GM19452 (cell line): ENCODE measurements around the gene KIF26B.
"Not testable (repeated sequence)": the region's sequence is repeated elsewhere in the genome, so short reads cannot be mapped to it uniquely, and the experiment has no call there.

Experiments used
- ATAC-seq: cut with Tn5 transposase; IDR thresholded peaks from one replicate; pipeline ENCODE4 v1.9.1; 2021; ENCODE audit not compliant: unreplicated experiment

Gene KIF26B

DNA sequence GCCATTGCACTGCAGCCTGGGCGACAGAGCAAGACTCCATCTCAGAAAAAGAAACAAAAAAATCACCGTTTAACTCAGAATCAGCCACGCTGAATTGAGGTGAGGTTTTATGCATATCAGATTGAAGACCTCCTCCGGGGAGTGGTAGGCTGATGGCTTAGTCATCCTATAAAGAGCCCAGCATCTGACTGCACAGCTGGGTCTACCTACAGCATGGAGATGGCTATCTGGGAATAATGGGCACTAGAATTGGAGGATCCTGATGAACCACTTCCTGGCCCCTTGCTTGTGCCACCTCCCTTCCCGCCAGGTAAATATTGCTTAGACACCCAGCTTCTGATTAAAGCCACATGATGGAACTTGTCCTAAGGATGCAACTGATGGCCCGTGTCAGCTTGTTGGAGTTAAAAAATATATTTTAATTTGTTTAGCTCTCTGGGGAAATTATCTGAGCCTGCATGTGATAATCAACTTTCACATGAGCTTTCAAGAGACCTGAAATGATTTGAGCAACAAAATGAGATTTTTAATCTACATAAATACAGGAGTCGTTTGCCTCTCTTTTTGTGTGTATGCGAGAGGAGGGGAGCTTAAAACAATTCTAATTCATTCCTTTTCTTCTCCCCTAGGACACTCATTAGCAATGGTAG is 157.2 kb downstream of the KIF26B start:
- ATAC-seq = no peak

- ATAC-seq = no peak
Measured at GRCh38 chr1:245313576-245313975, 158.8 kb downstream of the KIF26B start.

DNA sequence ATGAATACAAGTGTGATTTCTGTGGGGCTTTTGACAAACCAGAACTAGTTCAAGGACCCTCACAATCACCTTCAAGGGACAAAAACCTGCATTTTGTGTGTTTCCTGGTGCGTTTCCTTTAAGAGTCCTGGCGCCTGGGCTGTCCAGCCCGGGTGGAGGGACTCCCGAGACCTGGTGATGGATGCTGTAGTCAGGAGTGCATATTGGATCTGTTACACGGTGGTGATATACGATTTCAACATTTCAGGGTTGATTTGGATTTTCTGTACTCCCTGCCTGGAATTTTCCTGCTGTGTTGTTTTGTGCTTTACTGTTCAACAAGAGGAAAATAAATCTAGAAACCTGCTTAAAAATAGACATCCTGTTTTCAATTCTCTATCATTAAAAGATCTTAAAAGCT is 162.0 kb downstream of the KIF26B start:
- no peak for ATAC-seq

DNA sequence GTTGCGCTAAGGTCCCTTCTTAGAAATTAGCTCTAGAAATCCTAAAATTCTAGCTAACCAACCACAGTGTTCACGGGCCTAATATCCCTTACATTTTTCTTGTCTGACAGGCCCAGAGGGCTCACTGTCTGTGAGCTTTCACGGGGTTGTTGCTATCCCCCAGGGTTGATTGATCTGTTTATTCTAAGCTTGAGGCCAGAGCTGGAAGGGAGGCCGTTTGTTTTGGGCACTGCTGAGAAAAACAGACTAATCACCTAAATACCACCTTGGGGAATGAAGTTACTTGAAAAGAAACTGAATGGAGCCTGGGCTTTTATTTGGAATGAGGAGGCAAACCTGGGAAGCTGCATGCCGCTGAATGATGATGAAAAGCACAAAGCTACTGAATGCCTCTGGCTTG is 162.4 kb downstream of the KIF26B start:
- no peak for ATAC-seq

DNA sequence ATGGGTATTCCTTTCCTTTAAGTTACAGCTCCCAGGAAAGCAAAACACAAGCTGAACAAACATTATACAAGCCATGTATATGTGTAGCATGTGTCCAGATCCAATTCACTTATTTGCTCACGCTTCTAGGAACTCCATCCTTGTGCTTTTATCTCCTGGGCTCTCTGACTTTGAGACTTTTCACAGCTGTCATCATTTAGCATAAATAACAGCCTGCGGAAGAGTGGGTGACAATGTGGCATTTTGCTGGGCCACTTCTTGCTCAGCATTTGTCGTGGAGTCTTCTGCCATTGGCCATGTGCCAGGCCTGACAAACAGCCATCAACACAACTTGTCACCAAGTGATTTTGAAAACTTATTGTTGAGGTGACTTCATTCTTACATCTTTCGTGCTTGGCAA is 164.3 kb downstream of the KIF26B start:
- no peak for ATAC-seq

- no peak for ATAC-seq
Measured at GRCh38 chr1:245322673-245323072, 167.9 kb downstream of the KIF26B start.

GRCh38 chr1:245323765-245324164 is 169.0 kb downstream of the KIF26B start:
- not testable (repeated sequence) for ATAC-seq

DNA sequence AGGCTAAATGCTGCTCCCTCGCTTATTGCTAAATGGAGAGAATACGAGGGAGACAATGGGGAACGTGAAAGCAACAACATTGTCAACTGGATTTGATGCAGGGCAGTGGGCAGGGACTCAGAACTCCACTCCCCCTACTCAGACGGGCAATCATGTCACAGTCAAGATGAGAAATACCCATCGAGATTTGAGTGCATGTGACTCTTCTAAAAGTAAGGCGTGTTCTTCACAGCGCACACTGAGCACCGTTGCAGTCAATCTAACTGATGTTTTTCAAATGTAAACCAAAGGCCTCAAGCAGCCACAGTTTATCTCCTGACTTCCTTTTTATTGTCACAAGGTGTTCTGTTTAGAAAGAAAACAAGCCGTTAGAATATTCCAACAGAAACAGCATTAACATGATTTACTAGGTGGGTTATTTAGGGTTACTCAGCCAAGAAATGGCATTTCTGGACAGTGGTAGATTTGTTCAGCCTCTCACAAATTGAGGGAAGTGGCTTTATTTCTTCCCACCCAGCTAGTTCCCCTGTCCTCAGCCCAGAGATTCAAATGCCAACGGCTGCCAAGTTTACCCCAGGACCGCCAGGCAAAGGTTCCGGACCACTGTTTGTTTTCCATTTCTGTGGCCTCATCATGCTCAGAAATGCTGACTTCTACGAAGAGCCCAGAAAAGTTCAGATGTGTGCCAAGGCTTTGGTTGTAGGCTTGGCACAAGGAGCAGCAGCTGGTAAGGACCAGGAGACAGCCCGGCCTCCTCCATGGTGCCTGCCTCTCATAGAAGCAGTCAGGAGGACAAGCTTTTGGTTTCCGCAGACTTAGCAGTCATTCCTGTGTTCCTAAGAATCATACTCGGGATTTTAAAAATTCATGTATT is 171.4 kb downstream of the KIF26B start:
- ATAC-seq = no peak

DNA sequence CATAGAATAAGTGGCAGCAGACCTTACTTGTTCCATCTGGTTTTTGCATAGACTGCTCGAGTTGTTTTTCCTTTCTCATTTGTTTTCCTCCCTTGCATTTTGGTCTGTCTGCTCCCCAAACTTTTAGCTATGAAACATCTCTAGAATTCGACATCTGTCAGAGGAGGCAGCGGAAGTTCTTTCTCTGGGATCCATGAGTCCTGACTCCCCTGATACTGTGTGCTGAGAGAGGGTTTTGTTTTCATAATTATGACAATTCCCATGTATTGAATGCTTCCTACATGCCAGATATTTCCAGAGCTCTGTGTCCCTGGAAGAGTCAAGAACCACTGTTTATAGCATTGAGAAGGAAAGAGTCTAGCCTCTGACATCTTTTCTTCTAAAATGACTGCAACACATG is 172.6 kb downstream of the KIF26B start:
- no peak for ATAC-seq

DNA sequence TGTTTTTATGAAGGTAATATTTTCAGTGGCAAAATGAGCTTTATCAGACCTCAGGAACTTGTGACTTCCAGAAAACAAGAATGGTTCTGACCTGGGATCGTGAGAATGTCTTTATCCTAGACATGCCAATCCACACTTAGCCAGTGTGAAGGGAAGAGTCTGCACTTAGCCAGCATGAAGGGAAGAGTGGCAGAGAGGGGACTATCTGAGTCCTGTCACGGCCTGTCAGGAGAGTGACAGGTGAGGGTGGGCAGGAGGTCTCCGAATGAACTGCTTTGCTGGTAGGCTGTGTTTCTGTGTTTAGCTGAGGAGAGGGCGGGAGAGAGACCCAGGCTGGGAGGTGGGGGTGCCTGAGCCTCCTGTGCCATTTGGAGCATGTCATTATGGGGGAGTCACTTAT is 173.1 kb downstream of the KIF26B start:
- ATAC-seq = no peak

DNA sequence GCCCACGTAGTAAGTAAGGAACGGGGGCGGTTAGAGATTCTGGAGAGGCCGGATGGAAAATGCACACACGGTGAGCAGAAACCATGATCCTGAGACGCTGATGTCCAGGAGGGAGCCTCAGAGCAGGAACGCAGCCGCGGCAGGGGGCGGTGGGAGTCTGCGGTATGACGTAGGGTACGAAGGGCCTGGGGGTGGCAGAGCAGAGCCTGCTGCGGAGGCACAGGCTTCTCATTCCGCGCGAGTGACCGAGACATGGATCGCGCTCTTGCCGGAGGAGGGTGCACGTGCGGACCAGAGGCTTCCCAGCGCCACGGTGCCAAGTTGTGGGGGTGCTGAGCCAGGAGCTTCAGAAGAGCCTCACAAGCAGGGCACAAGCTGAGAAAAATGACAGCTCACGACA is 176.2 kb downstream of the KIF26B start:
- no peak for ATAC-seq

- no peak for ATAC-seq
Measured at GRCh38 chr1:245332085-245332484, 177.3 kb downstream of the KIF26B start.

- ATAC-seq = no peak
Measured at GRCh38 chr1:245332513-245332912, 177.7 kb downstream of the KIF26B start.

DNA sequence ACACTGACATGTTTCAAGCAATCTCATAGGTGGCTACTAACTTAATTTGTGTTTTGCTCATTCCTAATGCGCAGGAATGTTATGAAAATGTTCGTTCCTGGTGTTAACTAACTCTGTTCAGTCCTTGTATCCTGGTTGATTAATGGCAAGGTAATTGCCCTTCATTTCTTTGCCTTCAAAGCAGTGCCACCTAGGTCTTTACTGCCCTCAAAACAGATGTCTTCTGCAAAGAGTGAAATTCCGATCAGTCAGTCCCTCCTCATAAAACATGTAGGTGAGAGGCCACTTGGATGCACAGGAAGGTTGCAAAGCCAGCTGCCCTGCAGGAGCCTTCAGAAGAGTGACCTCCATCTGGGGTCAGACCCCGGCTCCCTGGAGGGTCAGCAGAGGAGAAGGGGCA is 179.4 kb downstream of the KIF26B start:
- ATAC-seq = no peak

GRCh38 chr1:245334827-245335490 is 180.2 kb downstream of the KIF26B start:
- no peak for ATAC-seq

DNA sequence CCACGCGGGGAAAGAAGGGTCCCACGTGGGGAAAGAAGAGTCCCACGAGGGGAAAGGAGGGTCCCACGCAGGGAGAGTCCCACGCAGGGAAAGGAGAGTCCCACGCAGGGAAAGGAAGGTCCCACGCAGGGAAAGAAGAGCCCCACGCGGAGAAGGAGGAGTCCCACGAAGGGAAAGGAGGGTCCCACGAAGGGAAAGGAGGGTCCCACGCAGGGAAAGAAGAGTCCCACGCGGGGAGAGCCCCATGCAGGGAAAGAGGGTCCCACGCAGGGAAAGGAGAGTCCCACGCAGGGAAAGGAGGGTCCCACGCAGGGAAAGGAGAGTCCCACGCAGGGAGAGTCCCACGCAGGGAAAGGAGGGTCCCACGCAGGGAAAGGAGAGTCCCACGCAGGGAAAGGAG is 180.9 kb downstream of the KIF26B start:
- ATAC-seq = not testable (repeated sequence)

DNA sequence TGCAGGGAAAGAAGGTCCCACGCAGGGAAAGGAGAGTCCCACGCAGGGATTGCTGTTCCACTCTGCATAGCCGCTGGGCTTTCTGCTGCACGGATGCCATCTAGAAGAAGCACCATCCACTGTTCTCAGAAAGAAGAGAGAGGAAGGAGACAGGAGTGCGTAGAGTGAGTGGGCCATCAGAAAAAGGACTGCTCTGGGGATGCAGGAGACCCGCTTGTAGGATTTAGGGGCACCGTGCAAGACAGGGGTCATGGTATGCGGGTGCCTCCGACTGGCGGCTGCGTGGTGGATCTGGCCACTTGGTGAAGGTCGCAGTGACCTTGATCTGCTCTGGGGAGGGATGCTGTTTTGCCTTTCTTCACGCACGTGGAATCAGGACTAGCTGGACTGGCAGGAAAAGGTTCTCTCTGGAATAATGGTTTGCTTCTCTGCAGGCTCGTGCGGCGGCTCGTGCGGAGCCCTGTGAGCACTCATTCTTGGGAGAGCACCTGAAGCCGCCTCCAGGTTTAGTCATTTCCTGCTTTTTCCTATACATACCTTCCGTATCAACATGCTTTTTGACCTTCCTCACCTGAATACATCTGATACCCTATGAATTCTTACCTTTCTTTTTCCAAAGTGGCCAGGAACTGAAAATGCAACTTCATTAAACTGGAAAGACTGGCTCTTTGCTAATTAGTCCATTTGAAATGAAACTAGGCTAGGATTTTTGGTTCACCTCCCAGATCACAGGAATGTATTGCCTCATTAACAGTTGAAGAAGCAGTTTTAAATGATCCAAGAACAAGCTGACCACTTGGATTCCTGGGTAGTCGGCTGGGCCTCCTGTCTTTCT is 181.6 kb downstream of the KIF26B start:
- ATAC-seq = no peak

- ATAC-seq = not testable (repeated sequence)
Measured at GRCh38 chr1:245336984-245337355, 182.2 kb downstream of the KIF26B start.

DNA sequence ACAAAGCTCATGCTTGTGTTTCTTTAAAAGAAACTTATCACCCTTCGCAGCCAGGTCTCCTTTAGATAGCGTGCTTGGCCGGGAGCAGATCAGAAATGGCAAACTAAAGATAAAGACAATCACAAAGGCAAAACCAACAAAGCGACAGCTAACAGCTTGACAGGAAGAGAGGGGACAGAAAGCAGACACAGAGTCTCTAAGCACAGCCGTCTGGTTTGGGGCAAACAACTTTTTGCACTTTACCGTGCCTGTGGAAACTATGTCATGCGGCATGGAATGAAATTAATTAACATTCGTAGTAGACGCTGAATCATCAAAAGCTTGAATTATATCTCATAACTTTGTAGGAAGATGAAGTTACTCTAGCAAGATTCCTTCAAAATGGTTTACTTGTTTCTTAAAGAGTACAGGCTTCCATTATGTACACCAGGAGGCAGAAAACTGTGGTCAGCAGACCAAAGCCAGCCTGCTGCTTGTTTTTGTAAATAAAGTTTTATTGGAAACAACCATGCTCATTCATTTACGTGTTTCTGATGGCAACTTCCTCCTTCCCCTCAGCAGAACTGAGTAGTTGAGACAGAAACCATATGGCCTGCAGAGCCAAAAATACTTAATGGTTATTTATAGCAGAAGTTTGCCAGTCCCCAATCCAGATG is 183.2 kb downstream of the KIF26B start:
- no peak for ATAC-seq

DNA sequence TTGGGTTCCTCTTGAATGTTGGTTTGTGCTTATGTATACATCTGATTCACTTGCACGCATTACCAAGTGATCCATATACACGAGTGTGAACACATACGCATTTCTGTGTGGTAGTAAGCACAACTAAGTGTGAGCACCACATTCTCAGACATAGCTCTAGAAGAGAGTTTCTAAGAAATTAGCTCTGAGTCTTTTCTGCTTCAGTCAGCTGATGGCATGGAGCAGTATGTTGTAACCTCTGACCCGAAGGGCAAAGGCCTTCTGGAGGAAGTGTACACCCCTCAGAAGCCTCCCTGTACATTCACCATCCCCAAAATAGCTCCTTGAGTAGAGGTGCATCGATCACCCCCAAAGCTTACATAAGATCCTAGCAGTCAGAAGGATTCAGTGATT is 183.7 kb downstream of the KIF26B start:
- ATAC-seq = no peak

GRCh38 chr1:245341743-245342142 is 187.0 kb downstream of the KIF26B start:
- no peak for ATAC-seq
